H1 (cell line): Measurements from ENCODE around the gene TRPV6. TPM values are rescaled to one million over a fixed set of nuclear protein-coding genes. Genes with fewer than 3 reads are reported as not detected.

Experiments used
- CTCF ChIP-seq, 3 experiments: IDR thresholded peaks; 1 replicate in 2 of 3; 2 replicates in 1 of 3; pipeline versions ENCODE4 v1.5.1 to v1.6.1; 2011; ENCODE audit warnings: low read length in 3 of 3, mild to moderate bottlenecking in 3 of 3, inconsistent platforms in 2 of 3, low read depth in 1 of 3, moderate library complexity in 1 of 3; ENCODE audit not compliant: insufficient read depth in 1 of 3; ENCODE audit errors: control extremely low read depth in 1 of 3
- HDAC2 ChIP-seq, 2 experiments: fragments of 300-600 bp in 1 of 2; sonication (generic) in 1 of 2; IDR thresholded peaks; 2 replicates each; pipeline ENCODE4 v1.6.1; 2011 to 2012; ENCODE audit warnings: low read depth in 2 of 2, low read length in 2 of 2, mild to moderate bottlenecking in 2 of 2, moderate library complexity in 2 of 2, borderline replicate concordance in 1 of 2, inconsistent platforms in 1 of 2
- POU5F1 ChIP-seq: IDR thresholded peaks from 2 replicates; pipeline ENCODE4 v1.6.1; 2011; ENCODE audit warnings: low read depth, mild to moderate bottlenecking, low read length, moderate library complexity
- RAD21 ChIP-seq, 2 experiments: IDR thresholded peaks in 1 of 2; conservative IDR thresholded peaks in 1 of 2; 2 replicates each; pipeline ENCODE4 v1.6.1; 2011; ENCODE audit warnings: low read depth in 2 of 2, low read length in 2 of 2, improper control_type of control experiment in 1 of 2, inconsistent platforms in 1 of 2, mild to moderate bottlenecking in 1 of 2, moderate library complexity in 1 of 2
- RXRA ChIP-seq: IDR thresholded peaks from 2 replicates; pipeline ENCODE4 v1.6.1; 2011; ENCODE audit warnings: low read depth, mild to moderate bottlenecking, low read length, moderate library complexity; ENCODE audit not compliant: insufficient read depth
- SIN3A ChIP-seq, 2 experiments: IDR thresholded peaks in 1 of 2; conservative IDR thresholded peaks in 1 of 2; 2 replicates each; pipeline ENCODE4 v1.6.1; 2011 to 2012; ENCODE audit warnings: low read length in 2 of 2, improper control_type of control experiment in 1 of 2, low read depth in 1 of 2, mild to moderate bottlenecking in 1 of 2
- TBP ChIP-seq: IDR thresholded peaks from 2 replicates; pipeline ENCODE4 v1.6.1; 2011; ENCODE audit warnings: low read depth, low read length, improper control_type of control experiment
- polyA plus RNA-seq, 7 experiments: library from polyadenylated mRNA; depleted of rRNA in 3 of 7; stranded (reverse) in 5 of 7; unstranded in 2 of 7; fragments of >200 nt in 5 of 7; fragments of 200-250 nt in 2 of 7; gene quantifications; 1 replicate in 5 of 7; 2 replicates in 1 of 7; 4 replicates in 1 of 7; pipeline versions ENCODE4 v1.2.1 to v1.2.3, GENCODE V29; 2011 to 2013; ENCODE audit warnings: missing spikeins in 2 of 7, mixed read lengths in 2 of 7
- total RNA-seq: library from RNA; stranded (reverse); fragmentation: NEBNext Ultra II Directional; extraction: Animal tissue kit (Norgen Biotek cat#: 25700); gene quantifications from 2 replicates; pipeline ENCODE4 v1.2.1, GENCODE V29; 2021

The TRPV6 gene
- total and polyA plus RNA-seq, 2 of the 8 experiments (the other 6 are each of a cell fraction or from before 2014, with no cell fraction given) = 0.52 to 1.1 TPM

GRCh38 chr7:142853739-142854371, 31.7 kb downstream of the TRPV6 start (continued):
- TF ChIP-seq RAD21 (IDR thresholded peaks at IDR 0.05 in 1 of 2, conservative IDR thresholded peaks at IDR 0.05 in 1 of 2; ENCODE audit: low read depth in 2 of 2, low read length in 2 of 2) (peak; percentile 77 to 87), SIN3A (conservative IDR thresholded peaks at IDR 0.05 in 1 of 2, IDR thresholded peaks at IDR 0.05 in 1 of 2; ENCODE audit: low read depth in 1 of 2, low read length in 2 of 2) (peak in 1 of 2 experiments; percentile 26; a peak in 1 of 4 replicates), TBP (0 out of 2 replicates have a peak, but pooled peaks have one; percentile 2), CTCF (IDR thresholded peaks at IDR 0.05; ENCODE audit: control extremely low read depth in 1 of 3, insufficient read depth in 1 of 3, low read depth in 1 of 3, low read length in 3 of 3) (peak; percentile 68 to 84 (median 79)), HDAC2 (IDR thresholded peaks at IDR 0.05; ENCODE audit: borderline replicate concordance in 1 of 2, low read depth in 2 of 2, low read length in 2 of 2) (0 out of 4 replicates have a peak, but pooled peaks of 1 of the 2 experiments have one; percentile 51), POU5F1 (no peak), RXRA (no peak)
